ENCODE results near the gene ABLIM2. TPM values are rescaled to one million over a fixed set of nuclear protein-coding genes. Genes with fewer than 3 reads are reported as not detected.

The ABLIM2 gene
- total and polyA plus RNA-seq, 2 of the 13 experiments (the other 11 are each of a cell fraction or from before 2014, with no cell fraction given) = 0.20 to 0.37 TPM

DNA sequence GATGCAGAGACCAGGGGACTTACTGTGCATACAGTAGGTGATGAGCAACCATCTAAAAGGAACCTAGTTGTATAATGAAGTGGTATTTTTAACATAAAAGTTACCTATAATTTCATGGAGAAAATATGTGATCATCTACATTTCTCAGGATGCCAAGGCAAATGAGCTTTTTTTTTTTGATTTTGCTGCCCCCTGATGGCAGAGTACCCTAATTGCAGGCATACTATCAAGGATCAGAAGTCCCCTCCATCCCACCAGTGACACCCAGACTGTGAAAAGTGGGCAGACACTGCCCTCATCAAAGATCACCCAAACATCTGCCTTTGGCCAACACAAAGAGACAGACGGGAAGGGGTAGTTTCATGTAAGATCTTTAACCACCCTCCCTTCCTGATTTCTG, 9.6 kb upstream of the ABLIM2 start:
- Histone ChIP-seq H3K4me3 (replicated peaks in 1 of 3; ENCODE audit: insufficient read depth in 1 of 3, low read depth in 2 of 3, low read length in 3 of 3) (no peak overlapping the region), H3K9me3 (ENCODE audit: low read length) (peaks cover 5% of the 10 kb centered on the region; the same call in 1 of the 2 replicates), H2AFZ (ENCODE audit: low read length) (no peak overlapping the region), H3K4me2 (ENCODE audit: low read depth, low read length) (no peak overlapping the region), H3K27me3 (ENCODE audit: control insufficient read depth in 1 of 2, insufficient read depth in 2 of 2, low read length in 2 of 2) (peaks cover 8 to 52% of the 10 kb centered on the region in 2 experiments; a peak in 3 of 5 replicates), H3K27ac (ENCODE audit: extremely low read length, insufficient read depth, low read length) (no peak overlapping the region), H3K36me3 (replicated peaks in 1 of 2; ENCODE audit: control insufficient read depth in 1 of 2, insufficient read depth in 2 of 2, low read length in 2 of 2) (no peaks in the 10 kb centered on the region), H3K79me2 (ENCODE audit: insufficient read depth, low read length) (no peaks in the 10 kb centered on the region), H4K20me1 (ENCODE audit: insufficient read depth, low read length) (no peaks in the 10 kb centered on the region), H3K4me1 (ENCODE audit: insufficient read depth, low read length) (no peaks in the 10 kb centered on the region), H3K9ac (ENCODE audit: insufficient read depth, low read depth, low read length) (no peak overlapping the region)
- POLR2A ChIA-PET = no interaction called here
- ATAC-seq (no peak), DNase-seq (ENCODE audit: low spot score) (no peak), FAIRE-seq (no peak)
- intact Hi-C loops (cut with micrococcal nuclease; ENCODE audit: unreplicated experiment) = no loop called here
- TF ChIP-seq TBL1XR1 (IDR thresholded peaks at IDR 0.05; ENCODE audit: borderline replicate concordance, low read length, partially characterized antibody) (no peak), CHD2 (IDR thresholded peaks at IDR 0.05; ENCODE audit: low read depth, low read length) (no peak), ZNF569 (CRISPR knock-in tag; IDR thresholded peaks at IDR 0.05; ENCODE audit: borderline replicate concordance) (no peak), ZBTB8A (CRISPR knock-in tag; IDR thresholded peaks at IDR 0.05; ENCODE audit: borderline replicate concordance, low read depth) (no peak), RFX1 (IDR thresholded peaks at IDR 0.05) (no peak), ZFYVE20 (CRISPR knock-in tag; IDR thresholded peaks at IDR 0.05; ENCODE audit: borderline replicate concordance, low read depth) (no peak)
- TF ChIP-seq, protein P1, sequence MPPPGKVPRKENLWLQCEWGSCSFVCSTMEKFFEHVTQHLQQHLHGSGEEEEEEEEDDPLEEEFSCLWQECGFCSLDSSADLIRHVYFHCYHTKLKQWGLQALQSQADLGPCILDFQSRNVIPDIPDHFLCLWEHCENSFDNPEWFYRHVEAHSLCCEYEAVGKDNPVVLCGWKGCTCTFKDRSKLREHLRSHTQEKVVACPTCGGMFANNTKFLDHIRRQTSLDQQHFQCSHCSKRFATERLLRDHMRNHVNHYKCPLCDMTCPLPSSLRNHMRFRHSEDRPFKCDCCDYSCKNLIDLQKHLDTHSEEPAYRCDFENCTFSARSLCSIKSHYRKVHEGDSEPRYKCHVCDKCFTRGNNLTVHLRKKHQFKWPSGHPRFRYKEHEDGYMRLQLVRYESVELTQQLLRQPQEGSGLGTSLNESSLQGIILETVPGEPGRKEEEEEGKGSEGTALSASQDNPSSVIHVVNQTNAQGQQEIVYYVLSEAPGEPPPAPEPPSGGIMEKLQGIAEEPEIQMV (CRISPR knock-in tag; IDR thresholded peaks at IDR 0.05; ENCODE audit: low read depth) = no peak
- TF ChIP-seq, protein P2, sequence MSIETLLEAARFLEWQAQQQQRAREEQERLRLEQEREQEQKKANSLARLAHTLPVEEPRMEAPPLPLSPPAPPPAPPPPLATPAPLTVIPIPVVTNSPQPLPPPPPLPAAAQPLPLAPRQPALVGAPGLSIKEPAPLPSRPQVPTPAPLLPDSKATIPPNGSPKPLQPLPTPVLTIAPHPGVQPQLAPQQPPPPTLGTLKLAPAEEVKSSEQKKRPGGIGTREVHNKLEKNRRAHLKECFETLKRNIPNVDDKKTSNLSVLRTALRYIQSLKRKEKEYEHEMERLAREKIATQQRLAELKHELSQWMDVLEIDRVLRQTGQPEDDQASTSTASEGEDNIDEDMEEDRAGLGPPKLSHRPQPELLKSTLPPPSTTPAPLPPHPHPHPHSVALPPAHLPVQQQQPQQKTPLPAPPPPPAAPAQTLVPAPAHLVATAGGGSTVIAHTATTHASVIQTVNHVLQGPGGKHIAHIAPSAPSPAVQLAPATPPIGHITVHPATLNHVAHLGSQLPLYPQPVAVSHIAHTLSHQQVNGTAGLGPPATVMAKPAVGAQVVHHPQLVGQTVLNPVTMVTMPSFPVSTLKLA (IDR thresholded peaks at IDR 0.05) = no peak
- TF ChIP-seq, protein P3, sequence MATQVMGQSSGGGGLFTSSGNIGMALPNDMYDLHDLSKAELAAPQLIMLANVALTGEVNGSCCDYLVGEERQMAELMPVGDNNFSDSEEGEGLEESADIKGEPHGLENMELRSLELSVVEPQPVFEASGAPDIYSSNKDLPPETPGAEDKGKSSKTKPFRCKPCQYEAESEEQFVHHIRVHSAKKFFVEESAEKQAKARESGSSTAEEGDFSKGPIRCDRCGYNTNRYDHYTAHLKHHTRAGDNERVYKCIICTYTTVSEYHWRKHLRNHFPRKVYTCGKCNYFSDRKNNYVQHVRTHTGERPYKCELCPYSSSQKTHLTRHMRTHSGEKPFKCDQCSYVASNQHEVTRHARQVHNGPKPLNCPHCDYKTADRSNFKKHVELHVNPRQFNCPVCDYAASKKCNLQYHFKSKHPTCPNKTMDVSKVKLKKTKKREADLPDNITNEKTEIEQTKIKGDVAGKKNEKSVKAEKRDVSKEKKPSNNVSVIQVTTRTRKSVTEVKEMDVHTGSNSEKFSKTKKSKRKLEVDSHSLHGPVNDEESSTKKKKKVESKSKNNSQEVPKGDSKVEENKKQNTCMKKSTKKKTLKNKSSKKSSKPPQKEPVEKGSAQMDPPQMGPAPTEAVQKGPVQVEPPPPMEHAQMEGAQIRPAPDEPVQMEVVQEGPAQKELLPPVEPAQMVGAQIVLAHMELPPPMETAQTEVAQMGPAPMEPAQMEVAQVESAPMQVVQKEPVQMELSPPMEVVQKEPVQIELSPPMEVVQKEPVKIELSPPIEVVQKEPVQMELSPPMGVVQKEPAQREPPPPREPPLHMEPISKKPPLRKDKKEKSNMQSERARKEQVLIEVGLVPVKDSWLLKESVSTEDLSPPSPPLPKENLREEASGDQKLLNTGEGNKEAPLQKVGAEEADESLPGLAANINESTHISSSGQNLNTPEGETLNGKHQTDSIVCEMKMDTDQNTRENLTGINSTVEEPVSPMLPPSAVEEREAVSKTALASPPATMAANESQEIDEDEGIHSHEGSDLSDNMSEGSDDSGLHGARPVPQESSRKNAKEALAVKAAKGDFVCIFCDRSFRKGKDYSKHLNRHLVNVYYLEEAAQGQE (IDR thresholded peaks at IDR 0.05; ENCODE audit: borderline replicate concordance in 1 of 2, low read depth in 1 of 2, low read length in 2 of 2) = no peak
- CTCF ChIA-PET (ENCODE audit: low intra/inter-chr PET ratio, low total read pairs) = no interaction called here
- no TSS peak for BruUV-seq (replicated peaks)
- in situ Hi-C loops (cut with HindIII; ENCODE audit: extremely low pct_ligation_motif_present, low pct_unique_long_range_greater_than_20kb) = loop anchor here (10.0 kb wide), 1 partner anchor 237 kb away; no protein-coding TSS in a partner anchor
- 75% methylated on average over 1 of the region's 1 CpG for WGBS (ENCODE audit: low lambda C conversion rate)

Data from HepG2 (cell line).